Measurements from ENCODE around the gene TMEM207. TPM values are rescaled to one million over a fixed set of nuclear protein-coding genes. Genes with fewer than 3 reads are reported as not detected.

TMEM207 gene
- total RNA-seq = not detected in 2 replicates

DNA sequence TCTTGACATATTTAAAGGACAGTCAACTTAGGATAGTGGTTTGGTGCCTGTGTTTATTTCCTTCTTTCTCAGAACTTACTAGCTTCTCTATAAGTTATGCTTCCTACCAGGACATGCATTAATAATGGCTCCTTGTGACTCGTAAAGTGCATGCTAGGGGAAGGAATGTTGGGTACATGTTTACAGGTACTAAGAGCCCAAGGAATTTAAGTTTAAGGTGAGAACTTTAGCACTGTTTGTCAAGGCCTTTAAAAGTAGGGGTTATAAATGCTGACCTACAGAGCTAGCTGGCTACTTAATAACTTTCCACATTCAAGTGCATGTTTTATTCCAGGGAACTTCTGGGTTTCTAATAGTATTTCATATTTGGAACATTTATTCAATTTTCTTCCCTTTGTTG, at the start of gene TMEM207:
TMEM207 (minus strand) TSS at position 101 of the 400 bp plus-strand sequence; CDS start at position 9, 92 bp downstream.

GRCh38 chr3:190387578-190388213, 62.0 kb downstream of the TMEM207 start, which contains the start of gene CLDN16:
CLDN16 (plus strand) TSS chr3:190388163; CDS start chr3:190388330, 167 bp downstream.

Other genes starting within 250 kb of the TMEM207 start
- gene CLDN1, start 127.5 kb downstream of the TMEM207 start, total RNA-seq = 0.15 and 0.50 TPM in 2 replicates
- not detected in 2 replicates for gene CLDN16, start 61.7 kb downstream of the TMEM207 start, total RNA-seq
- gene IL1RAP, start 64.2 kb upstream of the TMEM207 start, total RNA-seq = 5.1 and 7.9 TPM in 2 replicates

All from smooth muscle cell of trachea (primary cell).